NCI-H128 (cell line): ENCODE results near the gene FRMD4B.

Experiments
- DNase-seq: peaks from one replicate; lab custom pipeline; 2025; ENCODE audit not compliant: unreplicated experiment; lab: John Stamatoyannopoulos, UW

The FRMD4B gene

GRCh38 chr3:69405067-69405466 is 19.2 kb upstream of the FRMD4B start:
- no peak for DNase-seq

DNA sequence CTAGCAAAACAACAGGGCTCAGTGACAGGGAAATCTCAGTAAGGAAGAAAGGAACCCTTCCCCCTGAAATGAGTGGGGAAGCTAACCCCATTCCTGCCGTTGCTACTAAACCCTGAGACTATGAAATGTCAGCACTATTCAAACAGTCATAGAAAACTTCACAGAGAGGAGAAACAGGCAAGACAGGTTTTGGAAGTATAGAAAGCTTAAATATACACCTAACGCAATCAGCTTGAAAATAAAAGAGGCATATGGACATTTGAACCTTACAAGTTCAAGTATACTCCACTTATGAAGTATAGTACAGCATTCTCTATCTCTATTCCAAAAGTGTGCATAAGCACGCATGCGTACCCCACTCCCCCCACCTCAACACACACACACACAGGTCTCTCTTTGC is 17.6 kb upstream of the FRMD4B start:
- no peak for DNase-seq

- DNase-seq, result no peak
These were observed 14.8 kb upstream of the FRMD4B start for GRCh38 chr3:69400683-69401082.

DNA sequence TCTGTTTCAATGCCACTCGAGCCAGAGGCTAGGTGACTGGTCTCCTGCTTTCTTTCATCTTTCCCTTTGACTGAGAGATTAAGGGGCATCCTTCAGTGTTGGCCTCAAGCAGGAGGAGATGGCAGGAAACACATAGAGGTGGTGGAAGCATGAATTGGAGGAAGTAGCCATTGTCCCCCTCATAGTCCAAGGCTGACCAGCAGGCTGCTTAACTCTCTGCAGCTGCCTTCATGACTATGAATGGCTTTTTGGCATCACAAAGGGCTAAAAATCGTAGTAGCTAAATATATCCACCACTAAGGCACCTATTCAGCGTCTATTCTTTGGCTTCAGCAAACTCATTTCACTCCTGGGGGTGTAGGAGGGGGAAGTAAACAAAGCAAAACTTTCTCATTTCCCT is 7.0 kb upstream of the FRMD4B start:
- no peak for DNase-seq

GRCh38 chr3:69392415-69392814 is 6.5 kb upstream of the FRMD4B start:
- no peak for DNase-seq

DNA sequence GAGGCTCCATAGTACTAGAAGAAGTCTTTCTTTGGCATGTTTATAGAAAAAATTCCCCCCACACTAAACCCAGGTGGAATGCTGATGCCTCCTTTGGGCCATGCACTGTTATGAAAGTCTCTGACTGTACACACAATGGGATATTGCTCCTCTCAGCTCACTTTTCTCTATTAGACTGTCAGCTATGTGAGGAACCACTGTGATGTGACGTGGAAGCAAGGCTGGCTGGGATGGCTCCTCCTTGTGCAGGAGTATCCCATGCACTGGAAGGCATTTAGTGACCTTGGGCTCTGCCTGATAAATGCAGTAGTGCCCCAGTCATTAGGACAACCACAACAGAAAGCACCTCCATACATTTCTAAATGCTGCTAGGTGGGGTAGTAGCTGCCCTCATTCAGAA is 5.7 kb upstream of the FRMD4B start:
- no peak for DNase-seq

GRCh38 chr3:69390771-69391170 is 4.9 kb upstream of the FRMD4B start:
- no peak for DNase-seq

- DNase-seq, result no peak
These were observed 3.8 kb upstream of the FRMD4B start for GRCh38 chr3:69389520-69390248.

DNA sequence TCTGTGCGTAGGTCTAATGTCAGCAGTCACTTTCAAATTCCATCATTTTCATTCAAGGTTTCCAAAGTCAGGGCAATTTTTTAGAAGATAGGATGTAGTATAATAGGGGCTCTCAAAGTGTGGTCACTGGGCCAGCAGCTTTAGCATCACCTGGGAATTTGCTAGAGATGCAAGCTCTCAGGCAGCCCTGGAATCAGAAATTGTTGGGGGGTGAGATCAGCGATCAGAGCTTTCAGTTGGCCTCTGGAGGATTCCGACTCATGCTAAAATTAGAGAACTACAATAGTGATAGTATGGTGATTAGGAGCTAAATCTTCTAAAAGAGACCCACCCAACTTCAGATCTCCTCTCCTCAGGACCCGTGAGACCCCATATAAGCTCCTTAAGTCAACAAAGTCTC is 2.4 kb upstream of the FRMD4B start:
- DNase-seq, result no peak

DNA sequence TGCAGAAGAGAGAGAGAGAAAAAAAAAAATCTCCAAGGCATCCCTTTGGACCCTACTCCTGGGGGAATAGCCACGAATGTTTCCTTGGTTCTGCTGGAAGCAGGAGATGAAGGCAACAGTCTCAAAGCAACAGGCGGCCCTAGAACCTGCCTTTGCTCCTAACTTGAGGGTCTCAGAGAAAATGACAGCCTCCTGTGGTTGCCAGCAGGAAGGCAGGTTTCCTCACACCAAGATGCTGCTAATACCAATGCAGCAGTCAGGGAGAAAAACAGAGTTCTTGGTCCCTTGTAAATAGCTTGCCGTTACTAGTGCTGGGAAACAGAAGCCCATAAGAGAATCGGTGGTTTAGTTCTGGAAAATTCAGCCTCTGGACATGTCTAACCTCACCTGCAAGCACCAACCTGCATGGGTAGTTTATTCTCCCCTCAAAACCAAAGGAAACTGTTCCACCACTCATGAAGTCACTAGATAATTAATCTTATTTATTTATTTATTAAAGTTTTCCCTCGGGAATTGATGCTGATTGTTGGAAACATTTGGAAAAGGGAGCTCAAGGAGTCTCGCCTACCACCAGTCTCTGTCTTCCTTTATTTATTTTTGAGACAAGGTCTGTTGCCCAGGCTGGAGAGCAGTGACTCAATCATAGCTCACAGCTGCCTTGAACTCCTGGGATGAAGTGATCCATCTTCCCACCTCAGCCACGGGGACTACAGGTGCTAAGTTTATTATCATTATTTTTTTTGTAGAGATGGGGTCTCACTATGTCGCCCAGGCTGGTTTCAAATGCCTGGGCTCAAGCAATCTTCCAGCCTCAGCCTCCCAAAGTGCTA is 883 bp upstream of the FRMD4B start:
- no peak for DNase-seq

DNA sequence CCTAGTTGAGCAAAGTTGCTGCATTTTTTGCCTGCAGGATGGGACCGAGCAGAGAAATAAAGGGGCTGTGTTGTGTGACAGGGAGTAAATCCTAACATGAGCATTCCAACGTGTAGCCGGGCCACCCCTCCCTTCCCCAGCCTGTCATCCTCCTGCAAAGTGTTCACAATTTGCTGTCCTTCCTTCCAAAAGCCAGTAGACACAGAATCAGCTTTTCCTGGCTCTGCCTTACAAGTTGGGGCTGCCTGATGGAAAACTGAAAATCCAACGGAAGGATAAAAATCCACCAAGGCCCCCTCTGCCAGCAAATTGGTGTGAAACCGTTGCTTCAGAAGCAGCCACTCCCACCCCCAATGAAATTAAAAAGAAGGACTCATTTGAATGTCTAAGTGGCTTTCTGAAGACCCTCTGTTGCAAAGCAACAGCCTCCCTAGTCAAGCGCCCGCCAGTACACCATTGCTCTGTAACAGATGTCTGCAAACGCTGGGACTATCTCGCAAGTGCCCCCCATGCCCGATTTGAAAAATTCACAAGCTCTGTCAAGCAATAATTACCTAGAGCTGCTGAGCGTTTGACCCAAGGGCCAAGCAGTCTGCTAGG is 665 bp downstream of the FRMD4B start:
- DNase-seq, result no peak

DNA sequence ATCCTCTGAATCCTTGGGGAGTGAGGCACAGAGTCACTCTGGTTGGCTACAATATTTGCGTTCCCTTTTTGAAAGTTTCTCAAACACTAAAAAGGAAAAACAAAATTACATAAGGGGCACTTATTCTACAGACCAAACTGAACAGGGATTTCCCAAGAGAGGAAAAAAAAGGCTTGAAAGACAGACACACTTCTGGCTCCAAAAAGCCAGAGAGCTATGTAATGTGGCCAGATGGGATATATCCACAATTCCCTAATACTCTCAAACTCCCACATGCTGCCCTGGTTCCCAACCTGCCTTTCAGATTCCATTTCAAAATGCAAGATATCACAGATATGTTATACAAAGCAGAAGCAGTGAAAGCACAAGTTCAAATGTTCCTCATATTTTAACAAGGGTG is 1.6 kb downstream of the FRMD4B start:
- DNase-seq, result no peak

GRCh38 chr3:69379661-69380060 is 6.2 kb downstream of the FRMD4B start:
- no peak for DNase-seq

GRCh38 chr3:69378112-69378802 is 7.6 kb downstream of the FRMD4B start:
- no peak for DNase-seq

DNA sequence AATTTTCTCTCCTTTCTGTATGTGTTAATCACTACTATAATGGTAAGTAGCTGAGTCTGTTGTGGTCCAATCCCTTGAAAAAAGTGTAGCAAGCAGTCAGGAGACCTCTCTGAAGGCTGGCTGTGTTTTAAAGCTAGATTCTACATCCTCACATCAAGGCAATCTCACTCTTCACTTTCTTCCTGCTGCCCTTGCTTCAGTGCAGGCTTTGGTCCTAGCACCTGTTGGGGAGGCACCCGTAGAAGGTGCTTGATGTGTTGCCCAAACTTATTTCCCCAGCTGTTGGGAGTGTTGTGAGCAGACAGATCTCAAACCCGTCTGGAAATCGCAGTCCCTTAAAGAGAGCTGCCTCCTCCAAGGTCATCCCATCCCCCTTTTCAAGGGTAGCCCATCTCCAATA is 8.6 kb downstream of the FRMD4B start:
- no peak for DNase-seq

DNA sequence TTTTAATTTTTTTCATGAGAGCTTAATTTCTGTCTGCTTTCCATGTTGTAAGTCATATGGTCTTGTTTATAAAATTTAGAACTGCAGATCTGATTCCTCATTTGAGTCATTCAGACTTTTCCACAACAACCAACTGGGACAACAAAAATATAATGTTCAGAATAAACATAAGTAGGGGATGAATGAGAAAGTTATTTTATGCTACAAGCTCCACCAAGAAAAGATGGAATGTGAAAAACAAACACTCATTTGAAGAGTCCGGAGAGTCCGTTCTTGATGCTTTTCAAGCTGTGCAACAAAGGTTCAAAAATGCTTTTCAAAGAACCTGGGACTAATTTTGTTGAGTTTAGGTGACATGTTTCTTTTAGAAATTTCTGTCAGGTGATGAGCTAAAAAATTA is 9.2 kb downstream of the FRMD4B start:
- DNase-seq, result no peak

DNA sequence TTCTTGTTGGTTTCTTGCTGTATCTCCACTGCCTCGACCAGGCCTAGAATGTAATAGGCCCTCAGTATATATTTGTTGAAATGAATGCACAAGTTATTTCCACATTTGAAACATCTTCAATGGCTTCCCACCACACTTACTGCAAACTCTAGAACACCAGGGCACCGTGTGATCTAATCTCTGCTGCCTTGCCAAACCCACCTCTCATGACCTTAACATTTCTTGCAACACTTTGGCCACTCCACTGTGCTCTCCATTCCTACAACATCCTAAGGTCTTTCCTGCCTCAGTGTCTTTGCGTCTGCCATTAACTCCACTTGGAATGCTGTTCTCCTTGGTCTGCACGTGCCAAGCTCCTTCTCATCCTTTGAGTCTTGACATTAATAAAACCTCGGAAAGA is 14.1 kb downstream of the FRMD4B start:
- DNase-seq, result no peak

DNA sequence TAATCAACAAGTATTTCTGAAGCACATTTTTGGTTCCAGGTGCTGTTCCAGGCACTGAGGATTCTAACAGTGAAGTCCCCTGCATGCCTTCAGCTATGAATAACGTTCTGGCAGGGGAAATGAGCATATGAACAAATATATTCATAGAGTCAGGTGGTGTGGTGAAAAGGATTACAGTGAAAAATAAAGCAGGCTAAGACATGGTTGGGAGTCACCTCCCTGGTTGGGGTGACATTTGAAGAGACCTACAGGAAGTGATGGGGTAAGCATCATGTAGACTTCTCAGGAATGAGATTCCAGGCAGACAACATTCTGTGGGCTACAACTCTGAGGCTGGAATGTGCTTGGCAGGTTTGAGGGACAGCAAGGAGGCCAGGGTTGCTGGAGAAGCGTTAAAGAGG is 15.0 kb downstream of the FRMD4B start:
- DNase-seq, result no peak

DNA sequence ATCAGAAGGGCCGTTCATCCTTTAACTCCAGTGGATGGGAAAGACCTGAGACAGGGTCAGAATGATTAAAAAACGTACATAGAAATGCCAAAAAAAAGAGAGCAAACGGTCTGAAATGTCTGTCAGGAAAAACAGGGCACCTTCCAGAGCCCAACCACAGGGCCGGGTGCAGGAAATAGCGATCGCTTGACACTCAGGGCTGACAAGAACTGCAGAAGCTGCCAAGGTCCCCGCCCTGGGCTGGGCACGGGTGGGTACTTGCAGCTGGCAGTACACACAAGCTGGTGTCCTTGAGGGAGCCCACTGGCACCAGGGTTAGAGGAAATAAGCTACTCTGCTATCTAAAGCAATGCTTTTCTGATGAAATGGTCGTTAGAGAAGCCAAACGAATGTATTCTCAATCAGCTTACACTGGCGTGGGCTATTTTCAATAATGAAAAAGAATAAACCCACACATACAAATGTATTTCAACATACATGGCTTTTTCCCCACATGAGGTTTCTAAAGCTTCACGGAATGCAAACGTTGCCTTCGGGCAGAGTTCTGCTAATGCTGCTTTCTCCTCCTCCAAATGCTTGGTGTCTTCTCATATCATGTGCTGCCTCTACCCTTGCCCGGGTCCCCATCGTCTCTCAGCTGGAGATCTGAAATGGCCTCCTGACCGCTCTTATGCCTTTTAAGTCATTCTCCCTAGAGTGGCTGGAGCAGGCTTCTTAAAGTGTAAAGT is 15.6 kb downstream of the FRMD4B start:
- no peak for DNase-seq

DNA sequence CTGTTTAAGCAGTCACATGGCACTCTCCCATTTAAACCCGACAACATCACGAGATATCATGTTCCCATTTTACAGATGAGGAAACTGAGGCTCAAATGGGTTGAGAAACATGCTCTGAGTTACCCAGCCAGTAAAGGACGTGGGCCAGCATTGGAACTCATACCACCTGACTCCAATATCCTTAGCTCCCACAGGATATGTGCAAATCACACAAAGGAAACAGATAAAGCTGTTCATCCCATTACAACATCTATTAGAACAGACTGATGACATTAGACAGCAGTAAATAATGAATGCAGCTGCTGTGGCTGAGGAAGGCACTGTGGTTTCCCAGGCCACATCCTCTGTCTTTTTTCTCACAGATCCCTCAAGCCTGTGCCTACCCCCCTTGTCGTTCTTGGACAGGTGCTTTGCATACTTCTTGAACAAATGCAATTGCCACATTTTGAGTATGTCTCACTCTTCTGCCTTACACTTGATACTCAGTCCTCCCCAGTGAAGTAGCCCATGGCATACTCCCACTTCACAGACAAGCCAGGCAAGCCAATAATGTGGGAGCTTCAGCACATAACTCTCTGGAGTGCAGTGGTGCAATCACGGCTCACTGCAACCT is 17.7 kb downstream of the FRMD4B start:
- no peak for DNase-seq

- no peak for DNase-seq
These were observed 18.3 kb downstream of the FRMD4B start for GRCh38 chr3:69367586-69367985.
